Measurements from ENCODE around the gene P2RX3. TPM values are rescaled to one million over a fixed set of nuclear protein-coding genes. Genes with fewer than 3 reads are reported as not detected.

Gene P2RX3
- total and polyA plus RNA-seq, 2 experiments from 2014 or later, result 0.15 to 0.35 TPM

DNA sequence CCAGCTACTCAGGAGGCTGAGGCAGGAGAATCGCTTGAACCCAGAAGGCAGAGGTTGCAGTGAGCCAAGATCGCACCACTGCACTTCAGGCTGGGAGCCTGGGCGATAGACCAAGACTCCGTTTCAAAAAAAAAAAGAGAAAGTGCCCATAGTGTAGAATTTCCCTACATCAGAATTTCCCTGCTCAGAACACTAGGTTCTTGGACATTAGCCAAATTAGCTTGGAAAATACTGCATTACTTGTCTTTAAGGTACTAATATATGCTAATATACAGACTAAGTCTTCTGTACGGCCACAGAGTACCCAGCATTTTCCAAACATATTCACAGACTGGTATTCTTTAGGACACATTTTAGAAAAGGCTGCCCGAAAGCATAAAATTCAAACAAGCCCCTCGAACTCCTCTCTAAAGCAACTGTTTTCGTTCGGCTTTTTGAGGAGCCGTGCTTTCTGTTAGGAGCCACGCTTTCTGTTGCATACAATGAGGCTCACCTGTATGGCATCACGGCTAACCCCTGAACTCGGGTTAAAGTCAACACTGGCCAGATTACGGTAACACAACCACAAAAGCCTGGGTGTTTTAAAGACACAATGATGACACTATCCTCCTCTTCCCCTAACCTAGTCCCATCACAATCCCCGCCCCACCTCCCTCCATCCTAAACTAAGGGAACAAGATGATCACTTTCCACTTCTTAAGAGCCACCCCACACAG is 31.8 kb upstream of the P2RX3 start:
- H3K4me3 ChIP-seq, result no peak overlapping the region
- no peaks in the 10 kb centered on the region for H3K27me3 ChIP-seq (ENCODE audit: insufficient read depth)
- Mint-ChIP-seq H3K4me1 (peaks cover 47% of the 10 kb centered on the region), H3K27me3 (ENCODE audit: insufficient read depth, low read depth, poor library complexity) (peaks cover 19% of the 10 kb centered on the region), H3K36me3 (ENCODE audit: low read depth) (peaks cover 81% of the 10 kb centered on the region), H3K4me3 (no peak overlapping the region), H3K9me3 (no peaks in the 10 kb centered on the region; the same call in 2 of the 3 replicates), H3K27ac (no peak overlapping the region)
- H2AFZ ChIP-seq, result no peak overlapping the region
- TF ChIP-seq JUNB (IDR thresholded peaks at IDR 0.05; ENCODE audit: unreplicated experiment) (no peak), CREB1 (CRISPR knock-in tag; IDR thresholded peaks at IDR 0.05; ENCODE audit: low read depth) (no peak), STAT1 (IDR thresholded peaks at IDR 0.05; ENCODE audit: unreplicated experiment) (no peak), ZNF331 (CRISPR knock-in tag; IDR thresholded peaks at IDR 0.05; ENCODE audit: low read depth) (no peak), ETS1 (IDR thresholded peaks at IDR 0.05) (no peak), POLR2AphosphoS5 (IDR thresholded peaks at IDR 0.05; ENCODE audit: low read depth) (no peak), ZNF114 (CRISPR knock-in tag; IDR thresholded peaks at IDR 0.05) (no peak), NANOG (IDR thresholded peaks at IDR 0.05; ENCODE audit: borderline replicate concordance) (no peak), EZH2phosphoT487 (IDR thresholded peaks at IDR 0.05; ENCODE audit: unreplicated experiment) (no peak), EZH2 (IDR thresholded peaks at IDR 0.05; ENCODE audit: low read depth, unreplicated experiment) (no peak)
- TF ChIP-seq, protein P1, sequence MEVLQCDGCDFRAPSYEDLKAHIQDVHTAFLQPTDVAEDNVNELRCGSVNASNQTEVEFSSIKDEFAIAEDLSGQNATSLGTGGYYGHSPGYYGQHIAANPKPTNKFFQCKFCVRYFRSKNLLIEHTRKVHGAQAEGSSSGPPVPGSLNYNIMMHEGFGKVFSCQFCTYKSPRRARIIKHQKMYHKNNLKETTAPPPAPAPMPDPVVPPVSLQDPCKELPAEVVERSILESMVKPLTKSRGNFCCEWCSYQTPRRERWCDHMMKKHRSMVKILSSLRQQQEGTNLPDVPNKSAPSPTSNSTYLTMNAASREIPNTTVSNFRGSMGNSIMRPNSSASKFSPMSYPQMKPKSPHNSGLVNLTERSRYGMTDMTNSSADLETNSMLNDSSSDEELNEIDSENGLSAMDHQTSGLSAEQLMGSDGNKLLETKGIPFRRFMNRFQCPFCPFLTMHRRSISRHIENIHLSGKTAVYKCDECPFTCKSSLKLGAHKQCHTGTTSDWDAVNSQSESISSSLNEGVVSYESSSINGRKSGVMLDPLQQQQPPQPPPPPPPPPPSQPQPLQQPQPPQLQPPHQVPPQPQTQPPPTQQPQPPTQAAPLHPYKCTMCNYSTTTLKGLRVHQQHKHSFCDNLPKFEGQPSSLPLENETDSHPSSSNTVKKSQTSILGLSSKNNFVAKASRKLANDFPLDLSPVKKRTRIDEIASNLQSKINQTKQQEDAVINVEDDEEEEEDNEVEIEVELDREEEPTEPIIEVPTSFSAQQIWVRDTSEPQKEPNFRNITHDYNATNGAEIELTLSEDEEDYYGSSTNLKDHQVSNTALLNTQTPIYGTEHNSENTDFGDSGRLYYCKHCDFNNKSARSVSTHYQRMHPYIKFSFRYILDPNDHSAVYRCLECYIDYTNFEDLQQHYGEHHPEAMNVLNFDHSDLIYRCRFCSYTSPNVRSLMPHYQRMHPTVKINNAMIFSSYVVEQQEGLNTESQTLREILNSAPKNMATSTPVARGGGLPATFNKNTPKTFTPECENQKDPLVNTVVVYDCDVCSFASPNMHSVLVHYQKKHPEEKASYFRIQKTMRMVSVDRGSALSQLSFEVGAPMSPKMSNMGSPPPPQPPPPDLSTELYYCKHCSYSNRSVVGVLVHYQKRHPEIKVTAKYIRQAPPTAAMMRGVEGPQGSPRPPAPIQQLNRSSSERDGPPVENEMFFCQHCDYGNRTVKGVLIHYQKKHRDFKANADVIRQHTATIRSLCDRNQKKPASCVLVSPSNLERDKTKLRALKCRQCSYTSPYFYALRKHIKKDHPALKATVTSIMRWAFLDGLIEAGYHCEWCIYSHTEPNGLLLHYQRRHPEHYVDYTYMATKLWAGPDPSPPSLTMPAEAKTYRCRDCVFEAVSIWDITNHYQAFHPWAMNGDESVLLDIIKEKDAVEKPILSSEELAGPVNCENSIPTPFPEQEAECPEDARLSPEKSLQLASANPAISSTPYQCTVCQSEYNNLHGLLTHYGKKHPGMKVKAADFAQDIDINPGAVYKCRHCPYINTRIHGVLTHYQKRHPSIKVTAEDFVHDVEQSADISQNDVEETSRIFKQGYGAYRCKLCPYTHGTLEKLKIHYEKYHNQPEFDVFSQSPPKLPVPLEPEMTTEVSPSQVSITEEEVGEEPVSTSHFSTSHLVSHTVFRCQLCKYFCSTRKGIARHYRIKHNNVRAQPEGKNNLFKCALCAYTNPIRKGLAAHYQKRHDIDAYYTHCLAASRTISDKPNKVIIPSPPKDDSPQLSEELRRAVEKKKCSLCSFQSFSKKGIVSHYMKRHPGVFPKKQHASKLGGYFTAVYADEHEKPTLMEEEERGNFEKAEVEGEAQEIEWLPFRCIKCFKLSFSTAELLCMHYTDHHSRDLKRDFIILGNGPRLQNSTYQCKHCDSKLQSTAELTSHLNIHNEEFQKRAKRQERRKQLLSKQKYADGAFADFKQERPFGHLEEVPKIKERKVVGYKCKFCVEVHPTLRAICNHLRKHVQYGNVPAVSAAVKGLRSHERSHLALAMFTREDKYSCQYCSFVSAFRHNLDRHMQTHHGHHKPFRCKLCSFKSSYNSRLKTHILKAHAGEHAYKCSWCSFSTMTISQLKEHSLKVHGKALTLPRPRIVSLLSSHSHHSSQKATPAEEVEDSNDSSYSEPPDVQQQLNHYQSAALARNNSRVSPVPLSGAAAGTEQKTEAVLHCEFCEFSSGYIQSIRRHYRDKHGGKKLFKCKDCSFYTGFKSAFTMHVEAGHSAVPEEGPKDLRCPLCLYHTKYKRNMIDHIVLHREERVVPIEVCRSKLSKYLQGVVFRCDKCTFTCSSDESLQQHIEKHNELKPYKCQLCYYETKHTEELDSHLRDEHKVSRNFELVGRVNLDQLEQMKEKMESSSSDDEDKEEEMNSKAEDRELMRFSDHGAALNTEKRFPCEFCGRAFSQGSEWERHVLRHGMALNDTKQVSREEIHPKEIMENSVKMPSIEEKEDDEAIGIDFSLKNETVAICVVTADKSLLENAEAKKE (CRISPR knock-in tag; IDR thresholded peaks at IDR 0.05), result no peak
- TF ChIP-seq, protein P2, sequence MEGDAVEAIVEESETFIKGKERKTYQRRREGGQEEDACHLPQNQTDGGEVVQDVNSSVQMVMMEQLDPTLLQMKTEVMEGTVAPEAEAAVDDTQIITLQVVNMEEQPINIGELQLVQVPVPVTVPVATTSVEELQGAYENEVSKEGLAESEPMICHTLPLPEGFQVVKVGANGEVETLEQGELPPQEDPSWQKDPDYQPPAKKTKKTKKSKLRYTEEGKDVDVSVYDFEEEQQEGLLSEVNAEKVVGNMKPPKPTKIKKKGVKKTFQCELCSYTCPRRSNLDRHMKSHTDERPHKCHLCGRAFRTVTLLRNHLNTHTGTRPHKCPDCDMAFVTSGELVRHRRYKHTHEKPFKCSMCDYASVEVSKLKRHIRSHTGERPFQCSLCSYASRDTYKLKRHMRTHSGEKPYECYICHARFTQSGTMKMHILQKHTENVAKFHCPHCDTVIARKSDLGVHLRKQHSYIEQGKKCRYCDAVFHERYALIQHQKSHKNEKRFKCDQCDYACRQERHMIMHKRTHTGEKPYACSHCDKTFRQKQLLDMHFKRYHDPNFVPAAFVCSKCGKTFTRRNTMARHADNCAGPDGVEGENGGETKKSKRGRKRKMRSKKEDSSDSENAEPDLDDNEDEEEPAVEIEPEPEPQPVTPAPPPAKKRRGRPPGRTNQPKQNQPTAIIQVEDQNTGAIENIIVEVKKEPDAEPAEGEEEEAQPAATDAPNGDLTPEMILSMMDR (conservative IDR thresholded peaks at IDR 0.05; ENCODE audit: low read depth in 2 of 2), result no peak
- TF ChIP-seq, protein P3, sequence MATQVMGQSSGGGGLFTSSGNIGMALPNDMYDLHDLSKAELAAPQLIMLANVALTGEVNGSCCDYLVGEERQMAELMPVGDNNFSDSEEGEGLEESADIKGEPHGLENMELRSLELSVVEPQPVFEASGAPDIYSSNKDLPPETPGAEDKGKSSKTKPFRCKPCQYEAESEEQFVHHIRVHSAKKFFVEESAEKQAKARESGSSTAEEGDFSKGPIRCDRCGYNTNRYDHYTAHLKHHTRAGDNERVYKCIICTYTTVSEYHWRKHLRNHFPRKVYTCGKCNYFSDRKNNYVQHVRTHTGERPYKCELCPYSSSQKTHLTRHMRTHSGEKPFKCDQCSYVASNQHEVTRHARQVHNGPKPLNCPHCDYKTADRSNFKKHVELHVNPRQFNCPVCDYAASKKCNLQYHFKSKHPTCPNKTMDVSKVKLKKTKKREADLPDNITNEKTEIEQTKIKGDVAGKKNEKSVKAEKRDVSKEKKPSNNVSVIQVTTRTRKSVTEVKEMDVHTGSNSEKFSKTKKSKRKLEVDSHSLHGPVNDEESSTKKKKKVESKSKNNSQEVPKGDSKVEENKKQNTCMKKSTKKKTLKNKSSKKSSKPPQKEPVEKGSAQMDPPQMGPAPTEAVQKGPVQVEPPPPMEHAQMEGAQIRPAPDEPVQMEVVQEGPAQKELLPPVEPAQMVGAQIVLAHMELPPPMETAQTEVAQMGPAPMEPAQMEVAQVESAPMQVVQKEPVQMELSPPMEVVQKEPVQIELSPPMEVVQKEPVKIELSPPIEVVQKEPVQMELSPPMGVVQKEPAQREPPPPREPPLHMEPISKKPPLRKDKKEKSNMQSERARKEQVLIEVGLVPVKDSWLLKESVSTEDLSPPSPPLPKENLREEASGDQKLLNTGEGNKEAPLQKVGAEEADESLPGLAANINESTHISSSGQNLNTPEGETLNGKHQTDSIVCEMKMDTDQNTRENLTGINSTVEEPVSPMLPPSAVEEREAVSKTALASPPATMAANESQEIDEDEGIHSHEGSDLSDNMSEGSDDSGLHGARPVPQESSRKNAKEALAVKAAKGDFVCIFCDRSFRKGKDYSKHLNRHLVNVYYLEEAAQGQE (IDR thresholded peaks at IDR 0.05; ENCODE audit: unreplicated experiment), result no peak
- DNase-seq (ENCODE audit: low spot score), result no peak
- peaks cover 7% of the 10 kb centered on the region for H3K4me1 ChIP-seq (ENCODE audit: insufficient read depth)
- H3K9me2 ChIP-seq (ENCODE audit: insufficient read depth), result no peaks in the 10 kb centered on the region
- peaks cover 21% of the 10 kb centered on the region for H3K36me3 ChIP-seq (ENCODE audit: insufficient read depth)
- H3K79me2 ChIP-seq (replicated peaks; ENCODE audit: insufficient read depth), result peaks cover 53% of the 10 kb centered on the region
- no peak for ATAC-seq
- H4K20me1 ChIP-seq (replicated peaks; ENCODE audit: insufficient read depth), result peaks cover 20% of the 10 kb centered on the region
- H3K4me2 ChIP-seq, result no peak overlapping the region
- no peak overlapping the region; the same call in 1 of the 2 replicates for H3K27ac ChIP-seq (ENCODE audit: low read depth)
- H3F3A ChIP-seq (replicated peaks; ENCODE audit: low read depth), result peaks cover 2% of the 10 kb centered on the region; the same call in 1 of the 2 replicates
